Astrocyte (in vitro differentiated cells and primary cell): ENCODE data around the gene FEM1B.

Source experiments
- CTCF ChIP-seq: IDR thresholded peaks from 2 replicates; pipeline ENCODE4 v1.5.1; 2011; ENCODE audit warnings: low read depth, mild to moderate bottlenecking, inconsistent platforms, low read length, moderate library complexity; ENCODE audit not compliant: insufficient read depth
- EZH2 ChIP-seq: IDR thresholded peaks from 2 replicates; pipeline ENCODE4 v1.6.1; 2012; ENCODE audit warnings: mild to moderate bottlenecking, low read length, inconsistent platforms; ENCODE audit not compliant: insufficient read depth

- TF ChIP-seq CTCF (no peak), EZH2 (no peak)
Observed at GRCh38 chr15:68328443-68328842, 50.9 kb downstream of the FEM1B start.
